IgD-negative memory B cell (primary cell): Measurements from ENCODE around the gene TTC22. TPM values are rescaled to one million over a fixed set of nuclear protein-coding genes. Genes with fewer than 3 reads are reported as not detected.
"Not testable (repeated sequence)": the region's sequence is repeated elsewhere in the genome, so short reads cannot be mapped to it uniquely, and the experiment has no call there.

Experiments
- H3K27ac Mint-ChIP-seq, 3 donors: one replicate each; pipeline ENCODE4 v1.8.0; 2020 to 2022; ENCODE audit warnings: mild to moderate bottlenecking in 3 of 3, mixed read lengths in 3 of 3, moderate library complexity in 1 of 3
- H3K27me3 Mint-ChIP-seq: one replicate; pipeline ENCODE4 v1.8.0; 2021; ENCODE audit warnings: mixed read lengths
- H3K36me3 Mint-ChIP-seq: one replicate; pipeline ENCODE4 v1.8.0; 2020; ENCODE audit warnings: mild to moderate bottlenecking, mixed read lengths
- H3K4me1 Mint-ChIP-seq, 3 donors: one replicate each; pipeline ENCODE4 v1.8.0; 2020 to 2022; ENCODE audit warnings: mixed read lengths in 3 of 3, mild to moderate bottlenecking in 1 of 3
- H3K4me3 Mint-ChIP-seq, 4 donors: one replicate each; pipeline ENCODE4 v1.8.0; 2020 to 2022; ENCODE audit warnings: mild to moderate bottlenecking in 4 of 4, mixed read lengths in 4 of 4, moderate library complexity in 3 of 4
- H3K9me3 Mint-ChIP-seq, 3 donors: one replicate each; pipeline ENCODE4 v1.8.0; 2020 to 2021; ENCODE audit warnings: mixed read lengths in 3 of 3, mild to moderate bottlenecking in 1 of 3
- polyA plus RNA-seq: library from polyadenylated mRNA; unstranded; fragments of 300-500 nt; fragmentation: Illumina TruSeq; gene quantifications from one replicate; pipeline ENCODE4 v1.2.3, GENCODE V29; 2021

The TTC22 gene
- polyA plus RNA-seq, 1 donor from 2014 or later = 3.6 TPM

GRCh38 chr1:54792686-54793282, 8.3 kb downstream of the TTC22 start:
- H3K27ac Mint-ChIP-seq = no peak overlapping the region
- peaks cover 4% of the 10 kb centered on the region for H3K36me3 Mint-ChIP-seq

DNA sequence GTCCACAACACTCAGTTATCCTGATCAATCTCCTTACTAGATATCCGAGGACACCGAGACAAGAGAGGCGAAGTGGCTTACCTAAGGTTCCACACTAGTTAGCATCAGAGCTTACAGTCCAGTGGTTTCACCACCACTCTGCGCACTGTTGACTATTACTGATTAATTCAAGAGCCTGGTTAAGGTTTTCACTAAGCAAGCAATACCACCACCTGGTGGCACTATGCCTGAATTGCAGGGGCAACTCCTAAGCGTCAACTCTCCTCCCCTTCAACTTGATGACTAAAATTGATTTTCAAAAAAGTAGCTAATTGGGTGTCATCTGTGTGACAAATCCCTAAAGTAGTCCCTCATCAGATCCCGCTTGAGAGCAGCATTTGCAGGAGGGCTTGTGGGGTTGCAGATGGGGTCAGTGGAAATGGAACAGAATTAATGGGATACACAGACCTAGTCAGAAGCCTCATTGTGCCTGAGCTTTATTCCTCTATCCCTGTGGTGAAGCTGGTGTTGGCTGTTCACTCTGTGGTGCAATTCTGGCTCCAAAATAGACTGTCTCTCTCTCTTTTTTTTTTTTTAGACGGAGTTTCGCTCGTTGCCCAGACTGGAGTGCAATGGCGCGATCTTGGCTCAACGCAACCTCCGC, 9.1 kb downstream of the TTC22 start:
- H3K27ac Mint-ChIP-seq = no peak overlapping the region
- peaks cover 0 to 7% (median 0%) of the 10 kb centered on the region in 3 donors for H3K4me1 Mint-ChIP-seq
- H3K4me3 Mint-ChIP-seq = no peak overlapping the region
- no peaks in the 10 kb centered on the region for H3K27me3 Mint-ChIP-seq
- peaks cover 2% of the 10 kb centered on the region for H3K36me3 Mint-ChIP-seq
- peaks cover 0 to 1% (median 0%) of the 10 kb centered on the region in 3 donors for H3K9me3 Mint-ChIP-seq

More at GRCh38 chr1:54792686-54793282, 8.3 kb downstream of the TTC22 start:
- peaks cover 0 to 7% (median 2%) of the 10 kb centered on the region in 3 donors for H3K4me1 Mint-ChIP-seq
- H3K4me3 Mint-ChIP-seq = no peak overlapping the region
- peaks cover 0 to 1% (median 0%) of the 10 kb centered on the region in 3 donors for H3K9me3 Mint-ChIP-seq
- H3K27me3 Mint-ChIP-seq = no peaks in the 10 kb centered on the region

- peaks cover 0 to 1% (median 0%) of the 10 kb centered on the region in 3 donors for H3K9me3 Mint-ChIP-seq
- H3K36me3 Mint-ChIP-seq = peaks cover 6% of the 10 kb centered on the region
- no peak overlapping the region for H3K4me3 Mint-ChIP-seq
- peak overlapping the region in 1 of 3 donors; percentile 64 for H3K27ac Mint-ChIP-seq
- H3K4me1 Mint-ChIP-seq = no peaks in the 10 kb centered on the region
- H3K27me3 Mint-ChIP-seq = no peaks in the 10 kb centered on the region
Observed at GRCh38 chr1:54788459-54788858, 12.7 kb downstream of the TTC22 start.

DNA sequence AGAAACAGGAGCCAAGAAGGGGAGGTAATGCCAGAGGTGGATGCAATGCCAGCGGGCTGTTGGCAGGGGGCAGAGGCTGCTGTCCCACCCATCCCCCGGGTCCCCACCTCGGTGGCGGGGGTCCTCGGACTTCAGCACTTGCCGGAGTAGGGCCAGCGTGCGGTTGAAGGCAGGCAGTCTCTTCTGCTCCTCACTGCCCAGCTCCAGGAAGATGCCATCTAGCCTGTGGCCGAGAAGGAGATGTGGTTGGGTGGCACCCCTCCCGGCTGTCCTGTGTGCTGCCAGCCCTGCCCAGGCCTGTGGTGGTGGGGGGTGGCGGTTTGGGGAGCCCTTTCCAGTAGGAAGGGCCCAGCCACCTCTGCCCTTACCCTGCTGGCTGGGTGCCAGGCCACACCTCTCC, 13.5 kb downstream of the TTC22 start:
- Mint-ChIP-seq H3K4me1 (no peaks in the 10 kb centered on the region), H3K4me3 (no peak overlapping the region), H3K36me3 (peaks cover 8% of the 10 kb centered on the region), H3K27me3 (no peaks in the 10 kb centered on the region), H3K9me3 (peaks cover 0 to 1% (median 0%) of the 10 kb centered on the region in 3 donors), H3K27ac (no peak overlapping the region)

- no peak overlapping the region for H3K4me3 Mint-ChIP-seq
Observed at GRCh38 chr1:54786778-54787177, 14.3 kb downstream of the TTC22 start.

DNA sequence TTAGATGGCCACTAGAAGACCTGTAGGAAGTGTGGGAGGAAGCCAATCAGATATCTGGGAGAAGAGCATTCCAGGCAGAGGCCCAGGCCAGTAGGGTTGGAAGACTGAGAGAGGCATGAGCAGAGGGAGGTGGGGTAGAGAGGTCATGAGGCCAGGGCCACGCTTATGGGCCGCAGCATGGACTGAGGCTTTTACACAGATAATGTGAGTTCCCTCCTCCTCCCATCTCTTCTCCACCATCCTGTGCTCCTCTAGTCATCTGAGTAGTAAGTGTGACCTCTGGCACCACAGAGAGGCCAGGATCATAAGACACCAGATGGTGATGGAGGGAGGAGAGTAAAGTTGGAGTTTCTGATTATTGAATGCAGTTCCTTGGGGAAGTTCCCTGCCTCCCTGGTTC, 17.1 kb downstream of the TTC22 start:
- no peaks in the 10 kb centered on the region for H3K9me3 Mint-ChIP-seq
- H3K27me3 Mint-ChIP-seq = peaks cover 2% of the 10 kb centered on the region
- peaks cover 13% of the 10 kb centered on the region for H3K36me3 Mint-ChIP-seq
- H3K4me3 Mint-ChIP-seq = no peak overlapping the region
- H3K4me1 Mint-ChIP-seq = no peaks in the 10 kb centered on the region
- H3K27ac Mint-ChIP-seq = no peak overlapping the region

More at GRCh38 chr1:54786778-54787177, 14.3 kb downstream of the TTC22 start:
- Mint-ChIP-seq H3K27ac (no peak overlapping the region), H3K27me3 (peaks cover under 1% of the 10 kb centered on the region), H3K4me1 (no peaks in the 10 kb centered on the region), H3K9me3 (peaks cover 0 to 1% (median 0%) of the 10 kb centered on the region in 3 donors), H3K36me3 (peaks cover 10% of the 10 kb centered on the region)

DNA sequence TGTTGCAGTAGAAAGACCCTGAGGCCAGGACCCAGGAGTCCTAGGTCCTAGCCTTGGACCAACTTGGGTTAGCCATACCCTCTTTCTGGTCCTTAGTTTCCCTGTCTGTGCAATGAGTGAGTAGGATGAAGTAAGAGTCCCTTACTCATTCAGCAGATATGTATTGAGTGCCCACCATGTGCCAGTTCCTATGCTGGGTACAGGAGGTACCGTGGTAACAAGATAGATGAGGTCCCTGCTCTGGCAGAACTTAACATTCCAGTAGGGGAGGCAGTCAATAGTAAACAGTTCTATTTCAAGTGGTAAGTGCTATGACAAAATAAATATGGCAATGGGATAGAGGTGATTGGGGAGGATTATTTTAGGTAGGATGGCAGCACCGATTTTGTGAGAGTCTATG, 18.5 kb downstream of the TTC22 start:
- Mint-ChIP-seq H3K9me3 (no peaks in the 10 kb centered on the region), H3K36me3 (peaks cover 15% of the 10 kb centered on the region), H3K27me3 (peaks cover 2% of the 10 kb centered on the region), H3K27ac (no peak overlapping the region), H3K4me1 (peaks cover 0 to 2% (median 0%) of the 10 kb centered on the region in 3 donors), H3K4me3 (no peak overlapping the region)

GRCh38 chr1:54782156-54782555, 19.0 kb downstream of the TTC22 start:
- Mint-ChIP-seq H3K9me3 (no peaks in the 10 kb centered on the region), H3K27me3 (peaks cover 2% of the 10 kb centered on the region), H3K36me3 (peaks cover 15% of the 10 kb centered on the region), H3K4me3 (no peak overlapping the region), H3K4me1 (peaks cover 0 to 2% (median 0%) of the 10 kb centered on the region in 3 donors), H3K27ac (no peak overlapping the region)

- H3K27me3 Mint-ChIP-seq = peaks cover 2% of the 10 kb centered on the region
- peaks cover 0 to 2% (median 0%) of the 10 kb centered on the region in 3 donors for H3K4me1 Mint-ChIP-seq
- H3K27ac Mint-ChIP-seq = no peak overlapping the region
- H3K4me3 Mint-ChIP-seq = no peak overlapping the region
- no peaks in the 10 kb centered on the region for H3K9me3 Mint-ChIP-seq
- H3K36me3 Mint-ChIP-seq = peaks cover 10% of the 10 kb centered on the region
Observed at GRCh38 chr1:54781023-54781723, 19.9 kb downstream of the TTC22 start.

DNA sequence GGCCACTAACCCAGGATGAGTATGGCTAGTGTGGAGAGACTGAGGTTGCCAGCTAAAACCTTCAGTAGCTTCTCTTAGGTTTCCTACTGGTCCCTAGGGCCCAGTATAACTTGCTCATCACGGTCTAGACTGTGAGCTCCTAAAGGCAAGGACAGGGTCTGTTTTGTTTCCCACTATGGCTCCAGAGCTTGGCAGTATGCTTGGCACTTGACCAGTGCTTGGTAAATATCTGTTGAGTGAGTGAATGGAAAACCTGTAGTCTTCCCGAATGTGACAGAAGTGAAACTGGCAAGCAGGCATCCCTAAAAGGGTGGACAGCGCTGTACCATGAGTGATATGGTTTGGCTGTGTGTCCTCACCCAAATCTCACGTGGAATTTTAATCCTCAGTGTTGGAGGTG, 23.7 kb downstream of the TTC22 start:
- Mint-ChIP-seq H3K4me1 (peaks cover 0 to 6% (median 2%) of the 10 kb centered on the region in 3 donors), H3K36me3 (peaks cover 6% of the 10 kb centered on the region), H3K9me3 (peaks cover 0 to 1% (median 0%) of the 10 kb centered on the region in 3 donors), H3K4me3 (no peak overlapping the region), H3K27me3 (peaks cover 7% of the 10 kb centered on the region), H3K27ac (no peak overlapping the region)

DNA sequence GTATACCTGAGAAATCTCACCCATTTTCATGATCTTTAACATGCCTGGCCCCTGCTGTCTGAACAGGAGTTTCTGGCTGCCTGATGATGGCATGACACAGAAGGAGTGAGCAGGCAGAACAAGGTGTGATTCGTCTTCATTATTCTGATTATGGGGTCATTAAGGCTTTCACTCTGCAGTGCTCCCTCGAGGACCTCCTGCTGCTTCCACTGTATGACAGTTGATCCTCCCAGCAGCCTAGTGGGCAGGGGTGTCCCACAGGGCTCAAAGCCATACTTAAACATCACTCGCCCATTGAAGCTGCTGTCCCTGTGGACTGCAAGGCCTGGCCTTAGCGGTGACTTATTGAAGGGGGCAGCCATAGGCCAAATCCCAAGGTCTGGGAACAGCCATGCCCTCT, 24.1 kb downstream of the TTC22 start:
- Mint-ChIP-seq H3K9me3 (peaks cover 0 to 1% (median 0%) of the 10 kb centered on the region in 3 donors), H3K36me3 (peaks cover 6% of the 10 kb centered on the region), H3K27ac (no peak overlapping the region), H3K27me3 (peaks cover 7% of the 10 kb centered on the region), H3K4me3 (no peak overlapping the region), H3K4me1 (peaks cover 0 to 6% (median 2%) of the 10 kb centered on the region in 3 donors)

DNA sequence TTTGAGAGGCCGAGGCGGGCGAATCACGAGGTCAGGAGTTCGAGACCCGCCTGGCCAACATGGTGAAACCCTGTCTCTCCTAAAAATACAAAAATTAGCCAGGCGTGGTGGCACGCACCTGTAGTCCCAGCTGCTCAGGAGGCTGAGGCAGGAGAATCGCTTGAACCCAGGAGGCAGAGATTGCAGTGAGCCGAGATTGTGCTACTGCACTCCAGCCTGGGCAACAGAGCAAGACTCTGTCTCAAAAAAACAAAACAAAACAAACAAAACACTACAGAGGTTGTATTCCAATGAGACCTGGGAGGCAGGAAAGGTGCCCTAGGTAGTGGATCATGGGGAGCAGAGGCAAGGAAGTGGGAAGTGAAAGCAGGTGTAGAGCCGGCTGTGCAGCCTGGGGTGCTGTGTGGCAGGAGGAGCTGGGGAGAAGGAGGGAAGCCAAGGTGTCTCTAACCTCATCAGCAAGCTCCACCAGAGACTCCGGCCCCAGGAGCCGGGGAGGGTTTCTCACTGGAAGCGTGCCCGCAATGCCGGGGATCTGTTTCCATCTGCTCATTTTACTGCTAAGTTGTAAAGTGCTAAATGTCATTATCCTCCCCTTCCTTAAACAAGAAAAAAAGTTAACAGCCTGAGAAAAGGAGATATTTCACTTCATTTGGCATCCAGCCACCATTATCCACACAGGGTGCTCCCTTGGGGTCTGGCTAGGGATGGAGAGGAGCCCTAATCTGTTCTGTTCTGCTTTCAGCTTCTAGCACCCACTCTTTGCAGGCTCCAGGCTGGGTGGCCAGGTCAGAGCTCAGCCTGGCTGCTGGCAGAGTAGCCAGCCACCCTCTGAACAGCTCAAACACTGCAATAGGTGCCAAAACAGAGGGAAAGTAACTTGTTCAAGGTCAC, 25.0 kb downstream of the TTC22 start:
- not testable (repeated sequence) for H3K4me1 Mint-ChIP-seq, H3K27ac Mint-ChIP-seq, H3K36me3 Mint-ChIP-seq, H3K4me3 Mint-ChIP-seq, H3K9me3 Mint-ChIP-seq, H3K27me3 Mint-ChIP-seq

DNA sequence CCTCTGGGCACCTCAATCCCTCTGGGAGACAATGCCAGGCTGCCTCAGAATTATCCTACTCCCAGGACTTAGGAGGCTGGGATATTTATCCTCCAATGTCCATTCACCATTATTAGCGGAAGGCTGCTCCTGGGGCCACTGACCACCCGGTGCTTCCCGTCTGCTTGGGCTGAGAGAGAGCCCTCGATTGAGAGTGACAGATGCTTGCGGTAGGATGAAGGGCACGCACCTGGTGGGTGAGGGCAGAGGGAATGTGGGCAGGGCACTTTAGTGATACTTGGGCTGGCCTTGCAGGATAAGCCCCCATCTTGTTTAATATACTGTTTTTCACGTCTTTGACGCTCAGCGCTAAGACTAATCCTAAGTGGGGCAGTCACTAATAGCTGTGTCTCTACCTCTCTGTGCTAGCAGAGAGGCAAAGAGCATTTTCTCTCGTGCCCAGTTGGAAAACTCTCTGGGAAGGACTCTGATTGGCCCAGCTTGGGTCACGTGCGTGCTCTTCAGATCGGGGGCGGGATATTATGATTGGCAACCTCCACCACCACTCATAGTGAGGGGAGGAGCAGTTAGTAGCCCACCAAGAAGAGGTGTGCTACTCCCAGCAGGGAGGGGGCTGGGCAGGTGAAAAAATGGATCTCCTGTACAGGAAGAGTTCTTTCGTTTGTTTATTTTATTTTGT, 26.2 kb downstream of the TTC22 start:
- H3K4me3 Mint-ChIP-seq = peak overlapping the region in 1 of 4 donors; percentile 45
- peaks cover 5% of the 10 kb centered on the region for H3K27me3 Mint-ChIP-seq
- H3K9me3 Mint-ChIP-seq = peaks cover 0 to 3% (median 0%) of the 10 kb centered on the region in 3 donors
- peaks cover 3% of the 10 kb centered on the region for H3K36me3 Mint-ChIP-seq
- peak overlapping the region in 1 of 3 donors; percentile 73 for H3K27ac Mint-ChIP-seq
- H3K4me1 Mint-ChIP-seq = peaks cover 0 to 6% (median 2%) of the 10 kb centered on the region in 3 donors

DNA sequence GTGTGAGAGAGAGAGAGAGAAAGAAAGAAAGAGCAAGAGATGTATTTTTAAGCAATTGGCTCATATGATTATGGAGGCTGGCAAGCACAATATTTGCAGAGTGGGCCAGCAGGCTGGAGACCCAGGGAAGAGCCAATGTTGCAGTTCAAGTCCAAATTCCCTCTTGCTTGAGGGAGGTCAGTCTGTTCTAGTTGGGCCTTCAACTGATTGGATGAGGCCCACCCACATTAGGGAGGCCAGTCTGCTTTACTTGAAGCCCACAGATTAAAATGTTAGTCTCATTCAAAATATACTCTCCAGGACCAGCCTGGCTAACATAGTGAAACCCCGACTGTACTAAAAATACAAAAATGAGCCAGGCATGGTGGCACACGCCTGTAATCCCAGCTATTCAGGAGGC, 28.2 kb downstream of the TTC22 start:
- H3K9me3 Mint-ChIP-seq = peaks cover 0 to 3% (median 0%) of the 10 kb centered on the region in 3 donors
- H3K27ac Mint-ChIP-seq = no peak overlapping the region
- H3K4me1 Mint-ChIP-seq = peaks cover 0 to 4% (median 2%) of the 10 kb centered on the region in 3 donors
- peaks cover 5% of the 10 kb centered on the region for H3K27me3 Mint-ChIP-seq
- no peak overlapping the region for H3K4me3 Mint-ChIP-seq
- H3K36me3 Mint-ChIP-seq = no peaks in the 10 kb centered on the region
